Amniotic stem cell (primary cell): Measurements from ENCODE around the gene SEMA3G.

ENCODE experiments used
- DNase-seq: peaks from one replicate; lab custom pipeline; 2025; lab: John Stamatoyannopoulos, UW

Gene SEMA3G

DNA sequence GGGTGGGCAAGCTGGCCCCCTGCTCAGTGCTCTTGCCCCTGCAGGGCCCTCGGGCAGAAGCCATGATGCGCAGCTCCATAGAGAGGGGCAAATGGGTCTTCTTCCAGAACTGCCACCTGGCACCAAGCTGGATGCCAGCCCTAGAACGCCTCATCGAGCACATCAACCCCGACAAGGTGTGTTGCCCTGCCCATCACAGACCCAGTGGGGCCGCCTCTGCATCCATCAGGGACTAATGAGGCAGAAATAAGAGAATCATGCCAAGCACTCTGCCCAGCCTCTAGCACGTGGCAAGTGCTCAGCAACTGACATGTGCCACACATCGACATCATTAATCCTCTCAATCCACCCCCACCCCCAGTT, 49.4 kb downstream of the SEMA3G start:
- DNase-seq = no peak

DNA sequence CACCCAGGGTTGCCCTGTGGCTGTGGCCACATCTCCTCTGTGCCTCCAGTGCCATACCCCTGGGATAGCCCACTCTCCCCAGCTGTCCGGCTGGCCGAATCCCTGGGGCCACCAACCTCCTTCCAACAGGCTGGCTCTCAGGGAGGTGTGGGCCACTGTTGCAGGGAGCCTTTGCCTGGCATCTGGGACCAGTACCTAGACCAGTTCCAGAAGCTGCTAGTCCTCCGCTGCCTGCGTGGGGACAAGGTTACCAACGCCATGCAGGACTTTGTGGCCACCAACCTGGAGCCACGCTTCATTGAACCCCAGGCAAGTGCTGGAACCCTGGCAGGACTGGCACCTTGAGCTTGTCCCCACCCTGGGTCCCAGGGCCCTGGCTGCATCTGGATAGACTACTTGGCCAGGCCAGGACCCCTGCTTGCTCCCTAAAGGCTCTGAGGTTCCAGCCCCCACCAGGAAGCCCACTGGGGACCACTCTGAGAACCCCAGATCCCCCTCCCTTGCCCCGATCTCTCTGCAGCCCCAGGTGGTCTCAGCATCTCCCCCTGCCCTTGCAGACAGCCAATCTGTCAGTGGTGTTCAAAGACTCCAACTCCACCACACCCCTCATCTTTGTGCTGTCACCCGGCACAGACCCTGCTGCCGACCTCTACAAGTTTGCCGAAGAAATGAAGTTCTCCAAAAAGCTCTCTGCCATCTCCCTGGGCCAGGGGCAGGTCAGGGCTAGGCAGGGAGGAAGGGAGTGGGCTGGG, 50.0 kb downstream of the SEMA3G start:
- DNase-seq = no peak

DNA sequence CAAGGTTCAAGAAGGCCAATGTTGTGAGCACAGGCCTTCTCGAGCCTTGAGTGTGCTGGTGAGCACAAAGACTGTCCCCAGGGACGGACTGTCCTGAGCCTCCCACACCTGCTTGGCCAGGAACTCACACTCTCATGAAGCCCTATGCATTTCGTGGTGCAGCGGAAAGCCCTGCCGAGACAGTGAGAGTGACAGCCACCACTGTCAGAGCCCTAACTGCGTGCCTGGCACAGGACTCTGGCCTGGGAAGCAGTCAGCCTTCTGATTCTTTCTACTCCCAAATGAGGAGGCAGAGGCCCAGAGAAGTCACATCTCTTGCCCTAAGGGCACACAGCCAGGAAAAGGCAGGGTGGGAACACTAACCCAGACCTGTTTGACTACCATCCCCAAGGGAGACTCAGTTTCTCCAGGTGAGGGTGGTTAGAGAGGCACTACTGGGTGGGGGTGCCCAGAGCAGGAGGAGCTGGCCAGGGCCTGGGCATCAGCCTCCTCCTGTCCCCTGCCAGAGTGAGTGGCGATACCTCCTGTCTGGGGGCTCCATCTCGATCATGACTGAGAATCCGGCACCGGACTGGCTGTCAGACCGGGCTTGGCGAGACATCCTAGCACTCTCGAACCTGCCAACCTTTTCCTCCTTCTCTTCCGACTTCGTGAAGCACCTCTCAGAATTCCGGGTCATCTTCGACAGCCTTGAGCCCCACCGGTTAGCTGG, 50.8 kb downstream of the SEMA3G start:
- DNase-seq = no peak

DNA sequence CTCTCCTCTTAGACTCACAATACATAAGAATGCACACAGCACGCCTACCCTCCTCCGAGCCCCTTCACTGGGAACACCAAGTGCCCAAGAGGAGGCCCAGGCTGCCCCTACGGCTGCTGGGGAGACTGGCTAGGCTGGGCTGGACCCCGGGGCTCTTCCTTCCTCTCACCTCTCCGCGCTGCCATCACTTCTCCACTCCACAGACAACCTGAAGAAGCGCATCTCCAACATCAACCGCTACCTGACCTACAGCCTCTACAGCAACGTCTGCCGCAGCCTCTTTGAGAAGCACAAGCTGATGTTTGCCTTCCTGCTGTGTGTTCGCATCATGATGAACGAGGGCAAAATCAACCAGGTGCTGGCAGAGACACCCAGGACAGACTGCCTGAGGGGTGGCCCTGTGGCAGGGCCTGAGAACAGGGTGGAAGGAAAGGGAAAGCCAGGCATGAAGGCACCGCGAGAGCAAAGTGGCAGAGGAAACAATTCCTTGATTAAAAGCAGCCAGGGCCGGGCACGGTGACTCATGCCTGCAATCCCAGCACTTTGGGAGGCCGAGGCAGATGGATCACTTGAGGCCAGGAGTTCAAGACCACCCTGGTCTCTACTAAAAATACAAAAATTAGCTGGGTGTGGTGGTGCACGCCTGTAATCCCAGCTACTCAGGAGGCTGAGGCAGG, 51.6 kb downstream of the SEMA3G start:
- no peak for DNase-seq

DNA sequence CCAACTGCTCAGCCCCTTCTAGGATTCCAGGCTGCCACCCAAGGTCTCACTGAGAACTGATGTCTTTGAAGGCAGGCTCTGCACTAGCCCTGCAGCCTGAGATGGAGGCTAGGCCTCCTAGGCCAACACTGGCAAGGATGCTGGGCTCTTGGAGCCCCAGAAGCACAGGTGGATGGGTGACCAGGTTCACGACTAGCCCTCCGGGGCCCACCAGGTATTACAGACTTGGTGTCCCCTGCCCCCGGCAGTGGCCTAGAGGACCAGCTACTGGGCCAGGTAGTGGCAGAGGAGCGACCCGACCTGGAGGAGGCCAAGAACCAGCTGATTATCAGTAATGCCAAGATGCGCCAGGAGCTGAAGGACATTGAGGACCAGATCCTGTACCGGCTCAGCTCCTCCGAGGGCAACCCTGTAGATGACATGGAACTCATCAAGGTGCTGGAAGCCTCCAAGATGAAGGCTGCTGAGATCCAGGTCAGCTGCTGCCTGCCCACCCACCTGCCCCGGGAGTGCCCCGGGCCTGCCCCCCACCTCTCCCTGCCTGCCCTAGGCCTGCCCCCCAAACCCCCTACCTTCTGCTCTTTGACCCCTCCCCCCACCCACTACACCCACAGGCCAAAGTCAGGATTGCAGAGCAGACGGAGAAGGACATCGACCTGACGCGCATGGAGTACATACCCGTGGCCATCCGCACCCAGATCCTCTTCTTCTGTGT, 52.5 kb downstream of the SEMA3G start:
- no peak for DNase-seq

DNA sequence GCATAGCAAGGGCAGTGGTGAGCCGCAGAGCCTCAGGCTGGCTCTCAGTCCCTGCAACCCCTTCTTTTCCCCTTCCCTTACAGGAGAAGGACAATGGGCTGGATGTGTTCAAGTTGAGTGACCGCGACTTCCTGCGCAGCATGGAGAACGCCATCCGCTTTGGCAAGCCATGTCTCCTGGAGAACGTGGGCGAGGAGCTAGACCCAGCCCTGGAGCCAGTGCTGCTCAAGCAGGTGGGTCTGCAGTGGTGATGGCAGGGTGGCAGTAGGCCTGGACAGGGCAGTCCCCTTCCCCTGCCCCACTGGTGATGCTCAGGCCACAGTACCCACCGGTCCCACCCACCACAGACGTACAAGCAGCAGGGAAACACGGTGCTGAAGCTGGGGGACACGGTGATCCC, 53.8 kb downstream of the SEMA3G start:
- DNase-seq = no peak

DNA sequence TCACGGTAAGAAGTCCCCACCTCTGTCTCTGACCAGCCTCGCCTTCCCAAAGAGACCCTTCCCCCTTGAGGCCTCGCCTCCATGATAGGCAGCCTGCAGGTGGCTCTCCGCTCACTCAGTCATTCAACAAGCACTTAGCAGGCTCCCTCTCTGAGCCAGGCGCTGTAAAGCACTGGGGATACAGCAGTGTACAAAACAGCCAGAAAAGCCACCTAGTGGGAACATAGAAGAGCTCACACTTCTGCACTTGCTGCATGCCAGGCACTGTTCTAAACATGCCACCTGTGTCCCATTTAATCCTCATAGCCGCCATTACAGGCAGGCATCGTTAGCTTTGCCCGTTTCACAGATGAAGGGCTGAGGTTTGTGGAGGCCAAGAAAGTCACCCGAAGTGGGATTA, 56.0 kb downstream of the SEMA3G start:
- no peak for DNase-seq

DNA sequence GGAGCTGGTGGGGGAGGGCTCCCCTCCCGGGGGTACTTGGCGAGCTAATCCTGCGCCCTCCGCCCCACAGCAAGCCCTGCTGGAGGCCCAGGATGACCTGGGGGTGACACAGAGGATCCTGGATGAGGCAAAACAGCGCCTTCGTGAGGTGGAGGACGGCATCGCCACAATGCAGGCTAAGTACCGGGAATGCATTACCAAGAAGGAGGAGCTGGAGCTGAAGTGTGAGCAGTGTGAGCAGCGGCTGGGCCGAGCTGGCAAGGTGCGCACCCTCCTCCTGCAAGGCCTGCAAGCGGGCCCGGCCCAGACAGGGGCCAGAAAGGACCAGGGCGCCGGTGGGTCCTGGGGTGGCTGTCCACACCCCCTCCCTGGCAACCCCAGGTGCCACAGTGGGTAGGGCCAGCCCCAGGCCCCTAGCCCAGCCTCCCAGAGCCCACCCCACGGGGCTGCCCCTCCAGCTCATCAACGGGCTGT, 56.5 kb downstream of the SEMA3G start:
- no peak for DNase-seq

DNA sequence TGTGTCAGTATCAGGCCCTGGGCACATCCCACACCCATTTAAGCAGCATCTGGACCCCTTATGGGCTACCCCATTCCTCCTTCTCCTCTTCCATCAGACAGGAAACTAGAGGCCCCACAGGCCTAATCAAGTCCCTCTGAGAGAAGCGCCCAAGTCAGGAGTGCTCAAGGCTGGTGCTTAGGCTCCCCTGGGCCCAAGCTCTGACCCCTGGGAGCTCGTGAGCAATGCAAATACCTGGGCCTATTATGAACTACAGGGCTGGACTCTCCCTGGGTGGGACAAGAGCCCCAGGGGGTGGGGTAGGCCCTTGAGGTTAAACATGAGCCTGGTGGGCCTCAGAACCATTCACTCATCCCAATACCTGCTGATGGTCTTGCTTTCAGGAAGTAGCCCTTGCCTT, 57.4 kb downstream of the SEMA3G start:
- no peak for DNase-seq

DNA sequence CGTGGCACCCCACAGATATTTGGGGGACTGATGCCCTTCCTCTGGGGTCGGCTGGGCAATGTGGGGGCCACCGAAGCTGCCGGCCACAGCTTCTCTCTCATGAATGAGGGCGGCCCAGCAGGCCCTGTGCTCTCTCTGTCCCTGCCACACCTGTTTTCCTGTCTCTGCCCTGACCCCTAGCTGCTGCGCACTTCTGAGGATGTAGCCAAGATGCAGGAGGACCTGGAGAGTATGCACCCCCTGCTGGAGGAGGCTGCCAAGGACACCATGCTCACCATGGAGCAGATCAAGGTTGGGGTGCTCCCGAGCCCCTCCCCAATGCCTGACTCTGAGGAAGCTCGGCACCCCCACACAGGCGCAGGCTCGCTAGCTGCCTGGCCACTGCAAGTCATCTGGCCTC, 59.7 kb downstream of the SEMA3G start:
- DNase-seq = no peak

DNA sequence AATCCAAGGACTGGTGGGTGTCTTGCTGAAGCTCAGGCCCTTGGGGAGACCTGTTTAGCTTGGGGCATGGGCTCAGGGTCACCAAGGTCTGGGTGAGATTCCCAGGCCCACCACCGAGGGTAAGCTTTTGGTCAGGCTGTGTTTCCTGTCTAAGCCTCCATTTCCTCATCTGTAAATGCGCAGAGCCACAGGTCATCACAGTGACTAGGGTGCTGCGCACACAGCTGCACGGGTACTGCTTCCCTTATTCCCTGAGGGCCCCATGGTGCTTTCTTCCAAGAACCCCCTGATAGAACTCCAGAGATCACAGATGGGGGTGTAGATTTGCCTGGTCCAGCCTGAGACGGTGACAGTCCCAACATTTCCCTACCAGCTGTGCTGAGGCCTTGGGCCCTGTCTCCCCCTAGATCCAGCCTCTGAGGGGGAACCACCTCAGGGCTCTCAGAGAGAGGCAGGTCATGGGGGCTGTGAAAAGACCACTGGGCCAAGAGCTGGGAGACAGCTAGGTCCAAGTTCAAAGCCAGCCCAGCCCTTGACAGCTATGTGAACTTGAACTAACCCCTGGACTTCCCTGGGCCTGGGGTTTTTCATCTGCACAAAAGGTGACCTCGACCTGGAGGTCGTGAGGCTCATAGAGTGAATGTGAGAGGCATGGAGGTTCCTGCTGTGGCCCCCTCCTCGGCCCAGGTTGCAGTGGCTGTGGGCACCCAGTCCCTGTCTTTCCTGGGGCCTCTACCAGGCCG, 60.7 kb downstream of the SEMA3G start:
- no peak for DNase-seq

DNA sequence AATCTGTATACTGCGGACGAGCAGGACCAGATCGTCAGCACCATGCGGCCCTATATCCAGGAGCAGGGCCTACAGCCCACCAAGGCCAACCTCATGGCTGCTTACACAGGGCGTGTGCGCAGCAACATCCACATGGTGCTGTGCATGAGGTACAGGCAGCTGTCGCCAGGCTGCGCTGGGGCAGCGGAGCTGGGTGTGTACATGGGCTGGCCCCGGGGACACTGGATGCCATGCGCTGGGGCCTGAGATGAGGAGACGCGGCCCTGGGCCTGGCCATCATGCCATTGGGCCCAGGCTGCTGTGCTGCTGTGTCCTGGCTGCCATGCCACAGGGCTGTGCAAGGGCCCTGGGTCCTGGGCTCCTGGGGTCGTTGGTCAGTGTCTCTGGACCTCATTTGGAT, 61.5 kb downstream of the SEMA3G start:
- DNase-seq = no peak
